ENCODE data around the gene DPYSL5. TPM values are rescaled to one million over a fixed set of nuclear protein-coding genes. Genes with fewer than 3 reads are reported as not detected.

DPYSL5 gene
- total and polyA plus RNA-seq, 9 of the 15 experiments (the other 6 are each of a cell fraction or from before 2014, with no cell fraction given): 0.06 TPM; not detected in 8

DNA sequence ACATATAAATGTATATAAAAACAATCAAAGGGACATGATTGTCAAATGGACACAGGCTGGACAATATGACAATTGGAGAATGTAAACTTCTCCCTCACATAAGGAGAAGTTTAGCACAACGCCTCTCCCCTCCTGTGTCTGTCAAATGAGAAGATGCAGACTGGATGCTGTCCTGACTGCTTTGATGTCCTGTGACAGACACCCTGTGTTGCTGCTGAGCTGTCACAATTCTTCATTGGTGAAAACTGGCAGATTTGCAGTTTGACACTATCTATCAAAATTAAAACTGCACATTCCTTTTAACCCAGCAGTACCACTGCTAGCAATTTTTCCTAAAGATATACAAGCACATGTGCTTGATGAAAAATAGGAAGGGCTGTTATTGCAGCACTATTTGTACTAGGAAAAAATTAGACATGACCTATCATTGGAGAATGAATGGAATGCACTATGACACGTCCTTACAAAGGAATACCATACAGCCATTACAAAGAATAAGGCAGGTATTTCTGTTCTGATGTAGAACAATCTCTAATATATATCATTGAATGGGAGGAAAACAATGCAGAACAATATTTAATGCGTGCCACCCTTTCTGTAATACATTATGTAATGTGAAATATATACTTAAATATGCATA, 12.4 kb downstream of the DPYSL5 start (continued):
- no peak for TF ChIP-seq FOXK1 (CRISPR knock-in tag; IDR thresholded peaks at IDR 0.05; ENCODE audit: borderline replicate concordance)
- TF ChIP-seq ZNF609 (CRISPR knock-in tag; IDR thresholded peaks at IDR 0.05; ENCODE audit: borderline replicate concordance): no peak
- no peak for TF ChIP-seq ZNF253 (CRISPR knock-in tag; conservative IDR thresholded peaks at IDR 0.05)

DNA sequence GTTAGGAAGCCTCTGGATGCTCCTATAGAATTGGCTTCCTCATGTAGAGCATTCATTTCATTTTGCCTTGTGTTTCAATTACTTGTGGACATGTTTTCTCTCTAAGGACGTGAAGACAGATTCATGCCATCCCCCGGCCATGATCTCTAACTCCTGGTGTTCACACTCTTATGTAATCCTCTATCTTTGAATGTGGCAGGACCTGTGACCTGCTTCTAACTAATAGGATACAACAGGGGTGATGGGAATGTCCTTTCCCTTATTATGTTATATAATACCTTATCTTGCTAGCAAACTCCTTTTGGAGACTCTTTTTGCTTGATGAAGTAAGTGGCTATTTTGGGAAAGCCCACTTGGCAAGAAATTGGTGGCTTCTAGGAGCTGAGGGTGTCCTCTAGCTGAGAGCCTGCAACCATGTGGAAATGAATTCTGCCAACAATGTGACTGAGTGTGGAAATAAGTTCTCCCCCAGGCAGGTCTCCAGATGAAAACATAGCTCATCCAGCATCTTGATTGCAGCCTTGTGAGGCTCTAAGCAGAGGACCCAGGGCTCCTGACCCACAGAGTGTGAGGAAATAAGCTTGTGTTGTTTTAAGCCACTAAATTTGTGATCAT, 13.8 kb downstream of the DPYSL5 start:
- no peaks in the 10 kb centered on the region for H3K4me1 ChIP-seq (replicated peaks in 1 of 2; ENCODE audit: control insufficient read depth in 2 of 2, insufficient read depth in 2 of 2, low read length in 2 of 2)
- H3K4me2 ChIP-seq (ENCODE audit: insufficient read depth, low read length): no peak overlapping the region
- H3K36me3 ChIP-seq (ENCODE audit: control insufficient read depth, insufficient read depth, low read length): no peaks in the 10 kb centered on the region
- H2AFZ ChIP-seq (ENCODE audit: low read depth, low read length): no peak overlapping the region
- H3K9ac ChIP-seq (ENCODE audit: insufficient read depth in 1 of 2, low read depth in 2 of 2, low read length in 2 of 2): no peak overlapping the region
- H3K9me3 ChIP-seq (replicated peaks; ENCODE audit: control insufficient read depth, insufficient read depth, low read depth, low read length): no peaks in the 10 kb centered on the region
- FAIRE-seq (no peak), DNase-seq (ENCODE audit: extremely low read depth in 1 of 4, low spot score in 3 of 4) (no peak), ATAC-seq (no peak)
- CTCF ChIA-PET (ENCODE audit: low intra/inter-chr PET ratio): no interaction called here
- peaks cover 2% of the 10 kb centered on the region; the same call in 1 of the 2 replicates for H4K20me1 ChIP-seq (replicated peaks; ENCODE audit: control insufficient read depth, insufficient read depth, low read length)
- in situ Hi-C loops (cut with MboI): no loop called here
- 0% methylated on average over 2 of the region's 2 CpGs for WGBS (ENCODE audit: insufficient coverage, low coverage, missing lambda C conversion rate)
- no TSS peak for BruUV-seq (replicated peaks)
- H3K9me1 ChIP-seq (ENCODE audit: control insufficient read depth, insufficient read depth, low read length): no peaks in the 10 kb centered on the region
- H3K27ac ChIP-seq (ENCODE audit: extremely low read depth, low read depth, low read length): no peak overlapping the region
- H3K79me2 ChIP-seq (ENCODE audit: control insufficient read depth, insufficient read depth, low read length): no peaks in the 10 kb centered on the region
- POLR2A ChIA-PET: interaction anchor here (0.7 to 1.7 kb wide), 3 partner anchors 11 to 242 kb away, joined by 3 to 4 read pairs (median 3); no protein-coding TSS in a partner anchor
- intact Hi-C loops (cut with micrococcal nuclease): no loop called here
- no peak overlapping the region for H3K4me3 ChIP-seq
- H3K27me3 ChIP-seq (ENCODE audit: control insufficient read depth in 2 of 2, insufficient read depth in 2 of 2, low read length in 2 of 2): peaks cover 29 to 41% of the 10 kb centered on the region in 2 experiments
- TF ChIP-seq ZNF507 (tag; conservative IDR thresholded peaks at IDR 0.05) (no peak), CXXC5 (CRISPR knock-in tag; IDR thresholded peaks at IDR 0.05) (no peak), DDX20 (tag; IDR thresholded peaks at IDR 0.05; ENCODE audit: low read depth) (no peak), ZNF239 (CRISPR knock-in tag; IDR thresholded peaks at IDR 0.05) (no peak), TAF9B (IDR thresholded peaks at IDR 0.05; ENCODE audit: partially characterized antibody) (no peak), BCL6 (CRISPR knock-in tag; IDR thresholded peaks at IDR 0.05) (no peak), CBFA2T2 (conservative IDR thresholded peaks at IDR 0.05) (no peak)
- TF ChIP-seq, protein P1, sequence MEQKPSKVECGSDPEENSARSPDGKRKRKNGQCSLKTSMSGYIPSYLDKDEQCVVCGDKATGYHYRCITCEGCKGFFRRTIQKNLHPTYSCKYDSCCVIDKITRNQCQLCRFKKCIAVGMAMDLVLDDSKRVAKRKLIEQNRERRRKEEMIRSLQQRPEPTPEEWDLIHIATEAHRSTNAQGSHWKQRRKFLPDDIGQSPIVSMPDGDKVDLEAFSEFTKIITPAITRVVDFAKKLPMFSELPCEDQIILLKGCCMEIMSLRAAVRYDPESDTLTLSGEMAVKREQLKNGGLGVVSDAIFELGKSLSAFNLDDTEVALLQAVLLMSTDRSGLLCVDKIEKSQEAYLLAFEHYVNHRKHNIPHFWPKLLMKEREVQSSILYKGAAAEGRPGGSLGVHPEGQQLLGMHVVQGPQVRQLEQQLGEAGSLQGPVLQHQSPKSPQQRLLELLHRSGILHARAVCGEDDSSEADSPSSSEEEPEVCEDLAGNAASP (IDR thresholded peaks at IDR 0.05): no peak
- TF ChIP-seq, protein P2, sequence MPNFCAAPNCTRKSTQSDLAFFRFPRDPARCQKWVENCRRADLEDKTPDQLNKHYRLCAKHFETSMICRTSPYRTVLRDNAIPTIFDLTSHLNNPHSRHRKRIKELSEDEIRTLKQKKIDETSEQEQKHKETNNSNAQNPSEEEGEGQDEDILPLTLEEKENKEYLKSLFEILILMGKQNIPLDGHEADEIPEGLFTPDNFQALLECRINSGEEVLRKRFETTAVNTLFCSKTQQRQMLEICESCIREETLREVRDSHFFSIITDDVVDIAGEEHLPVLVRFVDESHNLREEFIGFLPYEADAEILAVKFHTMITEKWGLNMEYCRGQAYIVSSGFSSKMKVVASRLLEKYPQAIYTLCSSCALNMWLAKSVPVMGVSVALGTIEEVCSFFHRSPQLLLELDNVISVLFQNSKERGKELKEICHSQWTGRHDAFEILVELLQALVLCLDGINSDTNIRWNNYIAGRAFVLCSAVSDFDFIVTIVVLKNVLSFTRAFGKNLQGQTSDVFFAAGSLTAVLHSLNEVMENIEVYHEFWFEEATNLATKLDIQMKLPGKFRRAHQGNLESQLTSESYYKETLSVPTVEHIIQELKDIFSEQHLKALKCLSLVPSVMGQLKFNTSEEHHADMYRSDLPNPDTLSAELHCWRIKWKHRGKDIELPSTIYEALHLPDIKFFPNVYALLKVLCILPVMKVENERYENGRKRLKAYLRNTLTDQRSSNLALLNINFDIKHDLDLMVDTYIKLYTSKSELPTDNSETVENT (CRISPR knock-in tag; IDR thresholded peaks at IDR 0.05): no peak

Measured in K562 (cell line).